Lower leg skin (tissue), 4 donors: ENCODE measurements around the gene F13B. TPM values are rescaled to one million over a fixed set of nuclear protein-coding genes. Genes with fewer than 3 reads are reported as not detected.
"Not testable (repeated sequence)": the region's sequence is repeated elsewhere in the genome, so short reads cannot be mapped to it uniquely, and the experiment has no call there.

Experiments used
- DNase-seq, 2 donors: peaks; one replicate each; pipeline ENCODE4 v3.0.0-alpha.2; 2019; ENCODE audit warnings: low spot score in 2 of 2
- H3K4me3 ChIP-seq: fragments of 200-600 bp; sonication (generic); 2 replicates; pipeline ENCODE4 v1.5.1; 2017; ENCODE audit warnings: mild to moderate bottlenecking, low read depth; ENCODE audit not compliant: poor library complexity, severe bottlenecking
- POLR2A ChIP-seq, 2 donors: fragments of 450-650 bp; IDR thresholded peaks; one replicate each; pipeline ENCODE4 v1.6.1; 2016 to 2017; ENCODE audit warnings: antibody characterized with exemption in 2 of 2, mild to moderate bottlenecking in 1 of 2, moderate library complexity in 1 of 2
- WGBS, 2 donors: methylation state at CpG; one replicate each; pipeline ENCODE4 v1.1.5; 2018; 5-methylcytosine and 5-hydroxymethylcytosine counted together
- intact Hi-C: fragments of 100-400 bp; cut with DNase I; formaldehyde crosslinking; loops from one replicate; pipeline ENCODE4 v1.15.0; 2023; ENCODE audit warnings: low total_unique reads
- total RNA-seq, 4 donors: library from RNA; depleted of rRNA; stranded (reverse); fragments of >200 nt; gene quantifications; one replicate each; pipeline ENCODE4 v1.1.0, GENCODE V29; 2016
- TF ChIP-seq, protein P1 (sequence below), 3 donors: fragments of 450-650 bp; IDR thresholded peaks; one replicate each; pipeline ENCODE4 v1.5.1; 2016; ENCODE audit warnings: antibody characterized with exemption in 3 of 3, mild to moderate bottlenecking in 3 of 3, moderate library complexity in 2 of 3

The F13B gene
- total RNA-seq, 4 donors from 2014 or later, result not detected

DNA sequence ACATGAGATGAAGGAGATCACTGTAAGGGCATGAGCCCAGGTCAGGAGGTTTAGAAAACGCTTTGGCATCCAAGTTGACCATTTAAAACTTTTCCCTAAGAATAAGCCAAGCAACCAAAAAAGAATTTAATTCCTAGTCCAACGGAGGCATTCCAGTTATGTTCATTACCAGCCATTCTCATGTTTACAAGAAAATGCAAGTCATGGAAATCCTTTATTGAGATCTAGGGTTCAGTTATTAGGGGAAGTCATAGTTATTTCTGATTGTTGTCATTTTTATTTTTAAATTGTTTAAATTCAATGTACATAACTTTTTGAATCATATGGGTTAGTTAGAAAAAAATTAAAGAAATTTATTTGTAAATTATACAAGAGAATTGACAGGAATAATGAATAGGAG, 65.2 kb downstream of the F13B start:
- intact Hi-C loops, result no loop called here
- H3K4me3 ChIP-seq, result no peak overlapping the region
- no peak for TF ChIP-seq POLR2A (IDR thresholded peaks at IDR 0.05)
- TF ChIP-seq, protein P1, sequence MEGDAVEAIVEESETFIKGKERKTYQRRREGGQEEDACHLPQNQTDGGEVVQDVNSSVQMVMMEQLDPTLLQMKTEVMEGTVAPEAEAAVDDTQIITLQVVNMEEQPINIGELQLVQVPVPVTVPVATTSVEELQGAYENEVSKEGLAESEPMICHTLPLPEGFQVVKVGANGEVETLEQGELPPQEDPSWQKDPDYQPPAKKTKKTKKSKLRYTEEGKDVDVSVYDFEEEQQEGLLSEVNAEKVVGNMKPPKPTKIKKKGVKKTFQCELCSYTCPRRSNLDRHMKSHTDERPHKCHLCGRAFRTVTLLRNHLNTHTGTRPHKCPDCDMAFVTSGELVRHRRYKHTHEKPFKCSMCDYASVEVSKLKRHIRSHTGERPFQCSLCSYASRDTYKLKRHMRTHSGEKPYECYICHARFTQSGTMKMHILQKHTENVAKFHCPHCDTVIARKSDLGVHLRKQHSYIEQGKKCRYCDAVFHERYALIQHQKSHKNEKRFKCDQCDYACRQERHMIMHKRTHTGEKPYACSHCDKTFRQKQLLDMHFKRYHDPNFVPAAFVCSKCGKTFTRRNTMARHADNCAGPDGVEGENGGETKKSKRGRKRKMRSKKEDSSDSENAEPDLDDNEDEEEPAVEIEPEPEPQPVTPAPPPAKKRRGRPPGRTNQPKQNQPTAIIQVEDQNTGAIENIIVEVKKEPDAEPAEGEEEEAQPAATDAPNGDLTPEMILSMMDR (IDR thresholded peaks at IDR 0.05), result no peak
- 81 to 82% methylated on average over 2 of the region's 2 CpGs for WGBS, 2 donors
- DNase-seq, result no peak

DNA sequence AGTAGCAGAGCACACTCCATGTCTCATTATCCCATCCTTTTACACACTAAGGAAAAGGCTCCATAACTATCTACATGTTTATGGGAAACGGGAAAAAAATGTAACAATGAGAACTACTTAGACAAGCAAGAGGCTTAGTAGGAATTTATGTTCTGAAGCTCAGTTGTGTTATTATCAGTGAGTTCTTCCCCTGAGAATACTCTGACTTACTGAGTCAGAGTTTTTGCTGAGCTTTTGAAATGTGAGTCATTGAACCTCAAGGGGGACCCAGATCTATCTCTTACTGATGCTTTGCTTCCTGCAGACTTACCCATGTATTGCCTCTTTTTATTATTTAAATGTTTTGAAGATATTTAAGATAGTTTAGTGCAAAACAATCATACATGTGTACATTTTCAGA, 69.6 kb downstream of the F13B start:
- no peak overlapping the region for H3K4me3 ChIP-seq
- WGBS, 2 donors, result 71 to 81% methylated on average over 1 of the region's 1 CpG
- no peak for DNase-seq
- intact Hi-C loops, result no loop called here
- TF ChIP-seq, protein P1 (IDR thresholded peaks at IDR 0.05), result no peak
- TF ChIP-seq POLR2A (IDR thresholded peaks at IDR 0.05), result no peak

DNA sequence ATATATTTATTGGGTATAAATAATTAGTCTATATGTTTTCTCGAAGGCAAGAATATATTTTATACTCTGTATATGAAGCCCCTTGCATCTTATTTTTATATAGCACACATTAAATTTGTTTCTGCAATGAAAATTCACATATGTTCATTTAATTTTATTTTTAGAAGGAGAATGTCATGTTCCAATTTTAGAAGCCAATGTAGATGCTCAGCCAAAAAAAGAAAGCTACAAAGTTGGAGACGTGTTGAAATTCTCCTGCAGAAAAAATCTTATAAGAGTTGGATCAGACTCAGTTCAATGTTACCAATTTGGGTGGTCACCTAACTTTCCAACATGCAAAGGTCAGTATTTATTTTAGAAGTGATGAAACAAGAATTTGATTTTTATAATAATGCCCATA, 73.1 kb downstream of the F13B start:
- DNase-seq, result no peak
- WGBS, 2 donors, result 38 to 54% methylated on average over 2 of the region's 2 CpGs
- TF ChIP-seq, protein P1 (IDR thresholded peaks at IDR 0.05), result no peak
- TF ChIP-seq POLR2A (IDR thresholded peaks at IDR 0.05), result no peak
- H3K4me3 ChIP-seq, result no peak overlapping the region
- intact Hi-C loops, result no loop called here

DNA sequence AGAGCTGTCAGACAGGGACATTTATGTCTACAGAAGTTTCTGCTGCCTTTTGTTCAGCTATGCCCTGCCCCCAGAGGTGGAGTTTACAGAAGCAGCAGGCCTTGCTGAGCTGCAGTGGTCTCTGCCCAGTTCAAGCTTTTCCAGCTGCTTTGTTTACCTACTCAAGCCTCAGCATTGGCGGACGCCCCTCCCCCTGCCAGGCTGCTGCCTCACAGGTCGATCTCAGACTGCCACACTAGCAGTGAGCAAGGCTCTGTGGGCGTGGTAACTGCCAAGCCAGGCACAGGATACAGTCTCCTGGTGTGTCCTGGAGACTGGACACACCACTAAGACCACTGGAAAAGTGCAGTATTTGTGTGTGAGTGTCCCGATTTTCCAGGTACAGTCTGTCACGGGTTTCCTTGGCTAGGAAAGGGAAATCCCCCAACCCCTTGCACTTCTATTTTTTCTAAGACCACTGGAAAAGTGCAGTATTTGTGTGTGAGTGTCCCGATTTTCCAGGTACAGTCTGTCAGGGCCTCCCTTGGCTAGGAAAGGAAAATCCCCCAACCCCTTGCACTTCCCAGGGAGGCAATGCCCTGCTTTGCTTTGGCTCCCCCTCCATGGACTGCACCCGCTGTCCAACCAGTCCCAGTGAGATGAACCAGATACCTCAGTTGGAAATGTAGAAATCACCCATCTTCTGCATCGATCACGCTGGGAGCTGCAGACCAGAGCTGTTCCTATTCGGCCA, 75.0 kb downstream of the F13B start:
- DNase-seq, intact Hi-C loops, H3K4me3 ChIP-seq: not testable (repeated sequence)
- WGBS, 2 donors, result 63 to 64% methylated on average over 11 of the region's 11 CpGs

Other genes with a start within 250 kb of the F13B start
- not detected for gene CFHR1, start 247.5 kb downstream of the F13B start, total RNA-seq
- gene CFHR4, start 179.2 kb downstream of the F13B start, total RNA-seq, result not detected
- gene CFHR2, start 123.5 kb downstream of the F13B start, total RNA-seq, result not detected
- gene CFHR5, start 89.7 kb downstream of the F13B start, total RNA-seq, result not detected
- 1 to 10 TPM; 2.8 to 7.0 (median 4.2) TPM for gene ASPM, start 79.4 kb upstream of the F13B start, total RNA-seq
- 10 to 100 TPM in 1 of 4 donors, 1 to 10 TPM in 3; 6.7 to 10.5 (median 7.8) TPM for gene ZBTB41, start 134.0 kb upstream of the F13B start, total RNA-seq
- gene CRB1, start 201.0 kb upstream of the F13B start, total RNA-seq, result under 1 TPM in 2 of 4 donors, not detected in 2; 0.05 to 0.26 TPM